Activated CD4-positive, CD25-positive, alpha-beta regulatory T cell treated with anti-CD3 and anti-CD28 coated beads, Interleukin-2, amount 50 U/mL, for 72 hours (primary cell): ENCODE results near the gene ZNF691.
"Not testable (repeated sequence)": the region's sequence is repeated elsewhere in the genome, so short reads cannot be mapped to it uniquely, and the experiment has no call there.

Experiments used
- DNase-seq: peaks from one replicate; pipeline ENCODE4 v3.0.0; 2021

The ZNF691 gene, protein sequence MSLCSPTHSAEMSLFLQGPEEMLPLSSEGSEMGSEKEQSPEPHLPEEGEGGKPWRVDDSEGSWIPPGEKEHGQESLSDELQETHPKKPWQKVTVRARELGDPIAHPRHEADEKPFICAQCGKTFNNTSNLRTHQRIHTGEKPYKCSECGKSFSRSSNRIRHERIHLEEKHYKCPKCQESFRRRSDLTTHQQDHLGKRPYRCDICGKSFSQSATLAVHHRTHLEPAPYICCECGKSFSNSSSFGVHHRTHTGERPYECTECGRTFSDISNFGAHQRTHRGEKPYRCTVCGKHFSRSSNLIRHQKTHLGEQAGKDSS

GRCh38 chr1:42846257-42847110, at the start of gene ZNF691:
TSS of gene ZNF691 (plus strand) at chr1:42846613. CDS start at chr1:42849659, 3,046 bp downstream.
- peak; percentile 79 for DNase-seq

GRCh38 chr1:42797414-42797813, 49.0 kb upstream of the ZNF691 start:
- no peak for DNase-seq

DNA sequence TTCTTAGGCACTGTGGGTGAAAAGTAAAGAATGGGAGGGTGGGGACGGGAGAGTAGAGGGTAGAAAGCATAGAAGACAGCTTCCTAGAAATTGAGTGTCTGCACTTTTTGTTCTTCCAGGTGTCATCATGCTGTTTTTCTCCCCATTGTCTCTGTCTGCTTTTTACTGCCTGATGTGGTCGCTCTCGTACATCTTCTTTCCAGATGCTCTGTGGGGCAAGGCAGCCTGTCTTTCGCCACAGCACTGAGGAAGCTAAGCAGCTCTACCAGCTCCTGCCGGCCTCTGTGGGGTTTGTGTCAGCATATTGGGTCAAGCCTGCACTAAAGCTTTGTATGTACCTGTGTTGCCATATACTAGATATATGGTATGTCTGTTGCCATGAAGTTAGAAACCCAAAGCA, 48.4 kb upstream of the ZNF691 start:
- no peak for DNase-seq

- no peak for DNase-seq
These were observed 44.5 kb upstream of the ZNF691 start for GRCh38 chr1:42801832-42802473.

- DNase-seq: no peak
These were observed 40.2 kb upstream of the ZNF691 start for GRCh38 chr1:42806171-42806570.

DNA sequence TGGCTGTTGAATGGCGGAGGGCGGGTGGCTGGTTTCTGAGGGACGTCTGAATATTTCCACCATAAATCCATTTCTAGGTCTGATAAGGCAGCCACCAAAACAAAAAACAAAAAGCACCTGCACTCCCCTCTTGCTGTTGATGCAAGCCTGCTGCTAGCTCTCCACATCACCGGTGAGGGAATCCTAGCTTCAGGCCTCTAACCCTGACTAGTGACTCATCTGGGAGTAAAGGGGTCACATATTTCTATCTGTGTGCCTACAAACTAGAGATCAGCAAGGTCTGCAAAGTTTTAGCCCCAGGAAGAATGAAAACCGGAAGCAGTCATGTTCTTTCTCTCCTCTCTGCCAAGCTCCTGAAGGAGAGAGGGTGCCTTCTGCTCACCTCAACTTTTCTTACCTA, 39.8 kb upstream of the ZNF691 start:
- no peak for DNase-seq

DNA sequence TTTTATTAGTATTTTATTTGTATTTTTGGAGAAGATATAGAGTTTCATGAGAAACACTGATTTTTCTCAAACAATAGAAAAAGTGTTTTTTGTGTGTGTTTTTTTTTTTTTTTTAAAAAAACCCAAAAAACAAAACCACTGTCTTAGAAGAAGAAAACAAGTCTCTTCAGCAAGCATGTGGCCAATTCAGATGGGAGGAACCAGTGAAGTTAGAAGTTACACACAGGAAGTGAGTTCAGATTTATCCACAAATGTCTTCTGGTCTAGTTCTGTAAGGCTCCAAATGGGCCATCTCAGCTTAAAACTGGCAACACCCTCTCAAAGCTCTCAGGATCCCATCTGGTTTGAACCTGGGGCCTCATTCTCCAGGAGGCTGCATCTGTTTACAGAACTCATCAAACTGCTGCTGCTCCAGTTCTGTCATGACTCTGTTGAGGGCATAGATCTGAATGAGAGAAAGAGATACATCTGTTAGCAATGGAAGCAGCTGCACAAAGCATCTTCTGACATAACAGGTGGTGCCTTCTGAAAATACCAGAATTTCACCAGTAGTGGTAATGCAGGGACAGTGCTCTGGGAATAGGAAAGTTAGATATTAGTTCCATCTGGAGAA, 39.3 kb upstream of the ZNF691 start:
- no peak for DNase-seq

- DNase-seq: not testable (repeated sequence)
These were observed 31.6 kb upstream of the ZNF691 start for GRCh38 chr1:42814815-42815214.

DNA sequence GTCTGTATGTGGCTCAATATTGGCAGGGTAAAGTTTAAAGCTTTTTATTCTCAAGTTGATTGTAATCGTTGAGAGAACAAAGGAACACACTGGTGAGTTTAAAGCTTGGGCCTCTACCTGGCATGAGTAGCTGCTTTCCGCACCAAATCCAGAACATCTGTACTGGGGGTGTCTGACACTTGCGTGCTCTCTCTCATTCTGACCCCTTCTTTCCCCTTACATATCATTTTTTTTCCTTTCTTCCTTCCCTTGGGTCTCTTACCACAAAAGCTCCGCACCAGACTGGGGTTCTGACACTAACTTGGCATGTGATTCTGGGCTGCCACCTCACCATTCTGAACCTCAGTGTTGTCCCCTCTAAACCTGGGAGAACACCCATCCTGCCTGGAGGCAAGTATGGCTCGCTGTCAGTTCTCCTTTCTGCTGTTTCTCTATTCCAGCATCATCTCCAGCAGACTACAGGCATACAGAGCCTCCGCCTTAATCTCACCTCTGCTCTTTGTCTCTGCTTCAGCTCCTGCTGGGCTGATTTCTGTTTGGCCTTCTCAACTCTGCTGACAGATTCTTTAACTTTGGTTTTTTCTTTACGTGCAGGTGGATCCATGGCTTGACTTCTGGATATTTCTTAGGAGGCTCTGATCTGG, 30.4 kb upstream of the ZNF691 start:
- DNase-seq: no peak

- peak; percentile 96 for DNase-seq
These were observed 29.6 kb upstream of the ZNF691 start, which contains the start of the genes ERMAP and SVBP for GRCh38 chr1:42816585-42817439. TSS of gene ERMAP (plus strand) at chr1:42817122. CDS start at chr1:42830449, 13,327 bp downstream. TSS of gene SVBP (minus strand) at chr1:42817397. CDS start at chr1:42816544, 853 bp downstream.

DNA sequence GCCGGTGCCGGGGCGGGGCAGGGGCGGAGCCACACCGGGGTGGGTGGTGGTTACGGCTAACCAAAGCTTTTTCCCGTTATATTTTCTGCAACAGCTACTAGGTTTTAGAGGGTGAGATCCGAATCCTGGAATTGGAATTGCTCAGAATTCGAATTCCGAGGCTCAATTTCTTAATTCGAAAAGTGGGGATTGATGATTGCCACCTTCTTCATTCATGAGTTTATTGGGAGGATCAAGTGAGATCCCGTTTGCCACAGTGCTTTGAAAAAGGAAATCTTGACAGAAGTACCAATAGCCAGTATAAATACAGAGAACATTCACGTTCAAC, 29.0 kb upstream of the ZNF691 start:
- DNase-seq: no peak

DNA sequence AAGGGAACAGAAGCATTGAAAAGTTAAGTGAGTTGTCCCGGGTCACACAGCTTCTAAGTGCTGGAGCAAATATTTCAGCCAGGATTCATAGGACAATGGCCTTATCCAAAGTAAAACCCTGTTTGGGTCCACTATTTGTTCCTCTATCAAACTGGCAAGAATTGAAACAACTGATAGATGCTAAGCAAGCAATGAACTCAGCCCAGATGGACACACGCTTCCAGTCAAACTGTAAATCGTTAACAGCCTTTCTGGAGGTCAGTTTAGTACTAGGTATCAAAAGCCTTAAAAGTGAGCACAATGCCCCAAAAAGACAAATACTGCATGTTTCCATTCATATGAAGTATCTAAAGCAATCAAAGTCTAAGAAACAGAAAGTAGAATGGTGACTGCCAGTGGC, 28.4 kb upstream of the ZNF691 start:
- no peak for DNase-seq

- no peak for DNase-seq
These were observed 25.6 kb upstream of the ZNF691 start for GRCh38 chr1:42820813-42821212.

GRCh38 chr1:42821690-42822089, 24.7 kb upstream of the ZNF691 start:
- DNase-seq: no peak

- DNase-seq: no peak
These were observed 23.5 kb upstream of the ZNF691 start for GRCh38 chr1:42822800-42823392.

DNA sequence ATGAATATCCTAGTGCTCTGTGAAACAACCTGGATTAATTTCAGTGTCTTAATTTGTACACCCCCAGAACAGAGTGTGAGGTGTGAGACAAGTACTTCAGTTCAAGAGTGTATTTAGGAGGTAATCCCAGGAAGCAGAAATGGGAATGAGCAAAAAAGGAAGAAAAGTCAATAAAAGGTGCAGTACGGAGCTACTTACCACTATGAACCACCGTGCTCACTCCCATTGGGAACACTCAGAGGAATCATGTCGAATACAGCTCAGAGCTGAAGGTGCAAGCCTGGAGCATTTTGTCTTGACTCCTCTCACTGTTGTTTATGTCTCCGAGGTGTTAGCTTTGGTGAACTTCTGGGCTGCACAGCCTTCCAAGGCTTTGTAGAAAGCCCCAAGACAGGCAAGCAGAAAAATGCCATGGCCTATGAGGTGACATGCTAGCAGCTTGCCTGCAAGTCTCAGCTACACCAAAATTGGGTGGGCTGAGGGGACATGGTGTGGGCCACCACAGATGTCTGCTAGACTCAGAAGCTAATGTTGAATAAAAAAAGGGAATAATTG, 21.9 kb upstream of the ZNF691 start:
- no peak for DNase-seq

GRCh38 chr1:42825036-42825851, 21.2 kb upstream of the ZNF691 start:
- DNase-seq: no peak

DNA sequence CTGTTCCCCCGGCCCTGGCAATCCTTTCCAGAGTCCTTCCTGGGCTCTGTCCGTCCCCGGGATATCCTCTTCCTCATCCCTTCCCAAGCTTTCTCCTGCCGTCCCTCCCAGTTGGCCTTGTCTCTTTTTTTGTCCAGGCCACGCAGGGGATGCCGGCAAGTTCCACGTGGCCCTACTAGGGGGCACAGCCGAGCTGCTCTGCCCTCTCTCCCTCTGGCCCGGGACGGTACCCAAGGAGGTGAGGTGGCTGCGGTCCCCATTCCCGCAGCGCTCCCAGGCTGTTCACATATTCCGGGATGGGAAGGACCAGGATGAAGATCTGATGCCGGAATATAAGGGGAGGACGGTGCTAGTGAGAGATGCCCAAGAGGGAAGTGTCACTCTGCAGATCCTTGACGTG, 15.8 kb upstream of the ZNF691 start:
- DNase-seq: no peak

DNA sequence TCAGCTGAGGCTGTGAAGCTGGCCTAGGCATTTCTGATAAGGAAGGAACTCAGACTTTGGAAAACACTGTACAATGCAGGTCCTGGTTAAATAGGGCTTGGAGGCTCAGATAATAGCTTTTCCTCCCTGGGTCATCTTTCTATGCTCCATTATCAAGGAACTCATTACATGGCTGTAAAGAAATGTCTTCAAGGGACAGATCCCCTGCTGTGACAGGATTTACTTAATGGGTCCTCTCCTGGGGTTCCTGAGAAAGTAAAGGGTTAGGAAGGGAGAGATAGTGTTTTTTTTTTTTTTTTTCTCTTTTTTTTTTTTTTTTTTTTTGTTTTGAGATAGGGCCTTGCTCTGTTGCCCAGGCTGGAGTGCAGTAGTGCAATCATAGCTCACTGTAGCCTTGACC, 15.1 kb upstream of the ZNF691 start:
- DNase-seq: no peak

GRCh38 chr1:42832641-42833240, 13.7 kb upstream of the ZNF691 start:
- DNase-seq: no peak
